Fibroblast of the conjunctiva (primary cell): ENCODE results near the gene KLK10.

Experiments used
- DNase-seq: peaks from one replicate; pipeline ENCODE4 v3.0.0-alpha.2; 2010; ENCODE audit warnings: low read depth

KLK10 gene

DNA sequence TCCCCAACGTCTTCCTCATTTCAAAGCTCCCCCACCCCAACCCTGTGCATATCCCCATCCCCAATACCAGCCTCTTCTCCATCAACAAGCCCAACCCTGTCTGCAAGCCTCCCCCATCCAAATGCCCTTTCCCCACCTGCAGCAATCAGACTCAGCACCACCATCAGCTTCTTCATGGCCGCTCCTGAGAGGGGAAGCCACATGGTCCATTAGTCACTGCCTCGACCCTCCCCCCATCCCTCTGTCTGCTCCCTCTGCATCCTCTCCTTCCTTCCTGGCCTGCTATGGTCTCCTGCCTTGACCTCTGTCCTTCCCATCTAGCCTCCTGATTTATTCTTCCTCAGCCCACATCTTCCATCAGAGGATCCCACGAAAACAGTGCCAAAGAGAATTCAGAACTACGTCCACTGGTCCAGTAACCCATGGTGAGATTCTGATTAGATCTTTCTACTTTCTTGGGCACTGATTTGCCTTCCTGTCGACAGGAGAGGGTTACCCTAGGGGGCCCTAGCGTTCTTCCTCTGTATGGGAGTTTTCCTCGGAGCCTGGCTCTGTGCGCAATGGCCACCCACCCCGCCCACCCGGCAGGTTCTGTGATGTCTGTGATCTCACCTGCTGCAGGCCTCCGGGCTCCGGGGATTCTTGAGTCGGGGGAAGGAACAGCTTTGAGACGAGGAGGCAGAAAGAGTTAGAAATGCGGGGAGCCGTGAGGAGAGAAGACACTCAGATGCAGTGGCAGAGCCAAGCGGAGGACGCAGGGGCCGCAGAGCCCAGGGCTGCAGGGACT is 51.4 kb downstream of the KLK10 start:
- DNase-seq, result no peak

DNA sequence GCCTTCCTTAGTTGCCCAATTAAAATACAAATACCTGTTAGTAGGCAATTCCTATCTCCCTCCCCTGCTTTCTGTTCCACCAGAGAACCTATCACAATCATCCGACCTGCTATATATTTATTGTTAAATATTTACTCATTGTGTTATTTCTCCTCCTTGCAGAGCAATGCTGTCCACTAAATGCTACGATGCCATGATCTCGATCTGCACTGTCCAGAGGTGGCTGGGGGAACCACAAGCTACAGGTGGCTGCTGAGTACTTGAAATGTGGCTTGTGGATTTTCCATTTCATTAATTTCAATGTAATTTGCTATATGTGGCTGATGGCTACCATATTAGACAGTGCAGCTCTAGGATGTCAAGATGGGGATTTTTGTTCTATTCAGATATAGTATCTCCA is 55.2 kb downstream of the KLK10 start:
- DNase-seq, result no peak

DNA sequence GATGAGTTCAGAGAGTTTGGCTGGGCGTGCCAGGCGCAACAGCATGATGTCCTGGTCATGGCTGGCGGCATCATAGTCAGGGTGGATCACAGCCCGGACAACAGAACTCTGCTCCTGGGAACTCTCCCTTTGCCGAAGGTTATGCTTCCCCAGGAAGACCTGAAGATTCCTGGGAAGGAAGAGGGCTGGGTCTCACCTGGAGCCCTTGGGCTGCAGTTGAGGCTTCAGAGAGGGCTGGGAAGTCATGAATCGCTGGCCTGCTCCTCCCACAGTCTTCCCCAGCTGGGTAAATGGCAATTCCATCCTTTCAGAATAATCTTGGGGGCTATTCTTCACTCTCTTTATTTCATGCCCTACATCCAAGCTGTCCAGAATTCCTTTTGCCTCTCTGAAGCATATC is 56.1 kb downstream of the KLK10 start:
- no peak for DNase-seq
